Cardiac fibroblast (primary cell): ENCODE data around the gene VAV2.
"Not testable (repeated sequence)": the region's sequence is repeated elsewhere in the genome, so short reads cannot be mapped to it uniquely, and the experiment has no call there.

Experiments used
- DNase-seq, 2 donors: peaks; one replicate each; pipeline versions ENCODE4 v3.0.0 to v3.0.0-alpha.2; 2010; ENCODE audit warnings: low read depth in 2 of 2
- H3K4me3 ChIP-seq, 2 donors: replicated peaks in 1 of 2; 1 replicate in 1 of 2; 2 replicates in 1 of 2; pipeline ENCODE4 v1.5.1; 2011; ENCODE audit warnings: low read depth in 2 of 2, low read length in 2 of 2, mild to moderate bottlenecking in 2 of 2, moderate library complexity in 1 of 2
- CTCF ChIP-seq: IDR thresholded peaks from one replicate; pipeline ENCODE4 v1.5.1; 2011; ENCODE audit warnings: low read depth, mild to moderate bottlenecking, low read length, inconsistent platforms

Gene VAV2

GRCh38 chr9:133906932-133907910, 84.9 kb downstream of the VAV2 start:
- TF ChIP-seq CTCF = no peak
- no peak overlapping the region for H3K4me3 ChIP-seq
- DNase-seq = no peak

- no peak for DNase-seq
- TF ChIP-seq CTCF = no peak
Observed at GRCh38 chr9:133906218-133906617, 85.9 kb downstream of the VAV2 start.

GRCh38 chr9:133905493-133905892, 86.6 kb downstream of the VAV2 start:
- DNase-seq = no peak
- TF ChIP-seq CTCF = no peak

More at GRCh38 chr9:133906218-133906617, 85.9 kb downstream of the VAV2 start:
- H3K4me3 ChIP-seq = no peak overlapping the region

GRCh38 chr9:133904346-133905090, 87.6 kb downstream of the VAV2 start:
- no peak for TF ChIP-seq CTCF
- no peak overlapping the region for H3K4me3 ChIP-seq
- DNase-seq = no peak

More at GRCh38 chr9:133905493-133905892, 86.6 kb downstream of the VAV2 start:
- no peak overlapping the region for H3K4me3 ChIP-seq

- no peak for TF ChIP-seq CTCF
- no peak for DNase-seq
- no peak overlapping the region for H3K4me3 ChIP-seq
Observed at GRCh38 chr9:133901184-133901835, 90.8 kb downstream of the VAV2 start.

- TF ChIP-seq CTCF = no peak
- no peak overlapping the region for H3K4me3 ChIP-seq
- no peak for DNase-seq
Observed at GRCh38 chr9:133897675-133898074, 94.4 kb downstream of the VAV2 start.

- DNase-seq, H3K4me3 ChIP-seq: not testable (repeated sequence)
Observed at GRCh38 chr9:133896007-133896406, 96.1 kb downstream of the VAV2 start.
